Adrenal gland (tissue), 5 donors: Measurements from ENCODE around the gene CCDC136.

Source experiments
- CTCF ChIP-seq, 6 experiments: fragments of 450-650 bp in 4 of 6; fragments of 200-600 bp in 2 of 6; sonication (generic) in 1 of 6; IDR thresholded peaks; 1 replicate in 5 of 6; 2 replicates in 1 of 6; pipeline versions ENCODE4 v1.5.1 to v1.8.0; 2016 to 2021; ENCODE audit warnings: antibody characterized with exemption in 6 of 6, mild to moderate bottlenecking in 2 of 6, moderate library complexity in 1 of 6
- POLR2A ChIP-seq, 2 donors: fragments of 450-650 bp; IDR thresholded peaks; one replicate each; pipeline ENCODE4 v1.6.1; 2017; ENCODE audit warnings: antibody characterized with exemption in 2 of 2, mild to moderate bottlenecking in 2 of 2, moderate library complexity in 1 of 2
- donor health status: DM: no; HTN: no; CAD: no.

DNA sequence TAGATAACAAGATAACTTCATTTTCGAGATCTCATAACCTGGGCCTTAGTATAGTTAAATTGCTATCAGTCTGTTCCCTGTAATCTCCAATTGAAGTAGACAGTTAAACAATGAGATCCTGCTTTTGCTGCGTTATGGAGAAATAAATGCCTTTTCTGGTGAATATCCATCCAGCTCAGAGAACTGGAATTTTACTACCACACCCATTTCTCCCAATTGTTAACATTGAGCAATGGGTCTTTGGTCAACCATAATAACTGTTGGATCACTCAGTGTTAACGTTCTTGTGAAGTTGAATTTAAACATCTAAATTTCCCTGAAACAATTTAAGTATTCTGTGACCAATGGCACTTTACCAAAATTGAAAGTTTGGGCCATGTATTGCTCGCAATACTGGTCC lies 49.6 kb upstream of the CCDC136 start:
- TF ChIP-seq CTCF (IDR thresholded peaks at IDR 0.05) (no peak), POLR2A (IDR thresholded peaks at IDR 0.05) (no peak)
